ENCODE results near the gene C1QTNF12. TPM values are rescaled to one million over a fixed set of nuclear protein-coding genes. Genes with fewer than 3 reads are reported as not detected.

The C1QTNF12 gene
- total RNA-seq, 4 donors from 2014 or later, result 0.79 to 3.0 (median 1.7) TPM; not detected in 1

DNA sequence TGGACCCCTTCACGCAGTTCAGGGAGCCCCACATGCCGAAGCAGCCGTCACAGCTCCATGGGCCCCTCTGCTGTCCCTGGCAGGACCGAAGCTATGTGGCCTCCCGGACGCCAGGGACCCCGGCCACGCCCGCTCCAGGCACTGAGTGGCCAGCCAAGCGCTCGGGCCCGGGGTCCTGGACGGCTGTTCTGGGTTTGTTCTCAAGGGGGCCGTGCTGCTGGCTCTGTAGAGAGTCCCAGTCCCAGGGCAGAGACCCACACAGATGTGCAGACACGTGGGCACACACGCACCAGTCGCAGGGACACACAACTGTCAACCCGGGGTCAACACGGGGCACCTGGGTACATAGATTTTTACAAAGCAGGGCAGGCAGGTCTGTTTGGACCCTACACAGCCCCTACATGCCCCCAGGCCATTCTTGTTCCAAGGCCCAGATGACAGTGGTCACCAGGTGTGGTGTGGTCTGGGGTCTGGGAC is 7.8 kb downstream of the C1QTNF12 start:
- Histone ChIP-seq H3K36me3 (peaks cover 0 to 17% (median 0%) of the 10 kb centered on the region in 3 donors), H3K4me1 (peaks cover 7 to 52% (median 32%) of the 10 kb centered on the region in 3 donors), H3K27ac (no peak overlapping the region), H3K9me3 (no peaks in the 10 kb centered on the region), H3K4me3 (no peak overlapping the region), H3K27me3 (peaks cover 0 to 58% (median 11%) of the 10 kb centered on the region in 4 donors)
- 60 to 100% methylated on average over 1 of the region's 19 CpGs for WGBS, 2 donors
- intact Hi-C loops (cut with DNase I), result no loop called here
- TF ChIP-seq, protein P1, sequence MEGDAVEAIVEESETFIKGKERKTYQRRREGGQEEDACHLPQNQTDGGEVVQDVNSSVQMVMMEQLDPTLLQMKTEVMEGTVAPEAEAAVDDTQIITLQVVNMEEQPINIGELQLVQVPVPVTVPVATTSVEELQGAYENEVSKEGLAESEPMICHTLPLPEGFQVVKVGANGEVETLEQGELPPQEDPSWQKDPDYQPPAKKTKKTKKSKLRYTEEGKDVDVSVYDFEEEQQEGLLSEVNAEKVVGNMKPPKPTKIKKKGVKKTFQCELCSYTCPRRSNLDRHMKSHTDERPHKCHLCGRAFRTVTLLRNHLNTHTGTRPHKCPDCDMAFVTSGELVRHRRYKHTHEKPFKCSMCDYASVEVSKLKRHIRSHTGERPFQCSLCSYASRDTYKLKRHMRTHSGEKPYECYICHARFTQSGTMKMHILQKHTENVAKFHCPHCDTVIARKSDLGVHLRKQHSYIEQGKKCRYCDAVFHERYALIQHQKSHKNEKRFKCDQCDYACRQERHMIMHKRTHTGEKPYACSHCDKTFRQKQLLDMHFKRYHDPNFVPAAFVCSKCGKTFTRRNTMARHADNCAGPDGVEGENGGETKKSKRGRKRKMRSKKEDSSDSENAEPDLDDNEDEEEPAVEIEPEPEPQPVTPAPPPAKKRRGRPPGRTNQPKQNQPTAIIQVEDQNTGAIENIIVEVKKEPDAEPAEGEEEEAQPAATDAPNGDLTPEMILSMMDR (IDR thresholded peaks at IDR 0.05), result no peak
- TF ChIP-seq POLR2A (IDR thresholded peaks at IDR 0.05), result no peak
- no peak for DNase-seq

DNA sequence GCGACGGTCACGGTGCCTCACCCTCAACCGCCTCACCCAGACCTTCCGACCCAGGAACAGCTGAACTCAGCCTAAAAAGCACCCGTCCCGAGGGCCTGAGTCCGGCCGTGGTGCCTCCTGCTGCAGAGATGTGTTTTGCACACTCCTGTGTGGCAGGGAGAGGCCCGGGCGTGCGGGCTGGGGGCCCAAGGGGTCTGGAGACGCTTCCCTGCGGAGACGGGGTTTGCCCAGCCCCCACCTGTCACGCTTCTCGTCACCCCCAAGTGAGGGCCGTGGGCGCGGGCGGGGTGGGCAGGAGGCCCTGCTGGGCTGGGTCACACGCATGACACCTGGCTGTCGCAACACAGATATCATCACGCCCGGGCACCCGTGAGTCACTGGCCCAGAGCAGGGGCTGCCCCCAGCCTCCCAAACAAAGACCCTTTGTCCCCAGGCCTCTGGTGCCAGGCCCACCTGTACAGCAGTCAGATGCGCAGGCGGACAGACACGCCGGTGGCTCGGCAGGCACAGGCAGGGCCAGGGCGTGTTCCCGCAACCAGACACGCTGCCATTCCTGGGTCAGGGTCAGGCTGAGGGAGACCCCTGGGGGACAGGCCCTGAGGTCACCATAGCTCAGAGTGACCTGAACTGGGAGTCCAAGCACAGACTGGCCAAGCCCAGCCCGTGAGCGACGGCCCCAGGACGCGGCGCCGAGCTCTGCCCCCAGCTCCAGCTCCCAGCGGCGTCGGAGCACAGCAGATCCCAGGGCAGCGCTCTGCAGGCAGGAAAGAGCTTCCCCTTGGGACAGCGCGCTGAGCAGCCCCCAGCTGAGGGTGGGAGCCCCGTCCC is 8.4 kb downstream of the C1QTNF12 start:
- no peak for DNase-seq
- TF ChIP-seq, protein P1 (IDR thresholded peaks at IDR 0.05), result no peak
- no peak for TF ChIP-seq POLR2A (IDR thresholded peaks at IDR 0.05)

DNA sequence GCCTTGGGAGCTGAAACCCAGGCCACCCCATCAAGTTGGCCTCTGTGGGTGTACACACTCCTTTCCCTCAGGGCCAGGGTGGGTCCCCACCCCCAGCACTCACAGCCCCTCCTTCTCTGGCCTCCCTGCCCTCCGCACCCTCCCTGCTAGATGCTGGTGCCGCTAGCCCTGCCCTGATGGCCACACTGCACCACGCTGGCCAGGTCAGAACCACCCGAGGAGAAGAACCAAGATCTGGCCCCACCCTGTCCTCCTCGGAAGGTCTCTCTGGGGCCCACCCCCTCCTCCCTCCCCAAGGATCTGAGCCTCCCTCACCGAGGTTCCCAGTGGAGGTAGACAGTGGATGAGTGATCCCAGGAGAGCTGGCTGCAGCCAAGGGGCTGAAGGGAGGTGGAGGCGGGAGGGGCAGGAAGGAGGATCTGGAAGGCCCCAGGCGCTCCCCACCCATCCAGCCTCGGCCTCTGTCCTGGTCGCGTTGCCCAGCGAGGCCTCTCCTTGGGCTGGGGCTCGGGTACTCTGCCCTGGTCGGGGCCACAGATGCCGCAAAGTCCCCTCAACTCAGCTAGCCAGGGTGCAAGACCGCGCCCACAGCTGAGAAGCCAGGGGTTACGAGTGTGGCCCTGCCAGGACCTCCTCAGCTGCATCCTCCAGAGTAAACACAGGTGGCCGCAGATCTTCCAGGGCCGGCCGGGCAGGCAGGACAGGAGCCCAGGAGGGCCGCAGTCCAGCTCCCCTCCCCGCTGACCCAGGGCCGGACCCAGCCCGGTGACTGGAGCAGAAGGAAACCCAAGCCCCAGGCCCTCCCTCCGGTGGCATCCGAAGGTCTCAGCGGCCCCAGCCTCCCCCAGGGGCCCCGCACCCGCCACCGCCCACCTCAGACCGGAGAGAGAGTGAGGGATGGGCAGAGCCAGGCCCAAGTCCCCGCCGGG is 9.3 kb downstream of the C1QTNF12 start:
- Histone ChIP-seq H3K27me3 (peaks cover 0 to 51% (median 11%) of the 10 kb centered on the region in 4 donors), H3K4me3 (no peak overlapping the region), H3K9me3 (no peaks in the 10 kb centered on the region), H3K27ac (no peak overlapping the region), H3K4me1 (peaks cover 17 to 66% (median 37%) of the 10 kb centered on the region in 3 donors), H3K36me3 (peaks cover 0 to 18% (median 0%) of the 10 kb centered on the region in 3 donors)
- intact Hi-C loops (cut with DNase I), result no loop called here
- no peak for TF ChIP-seq POLR2A (IDR thresholded peaks at IDR 0.05)
- TF ChIP-seq, protein P1 (IDR thresholded peaks at IDR 0.05), result no peak
- WGBS, 2 donors, result 35 to 50% methylated on average over 2 to 4 of the region's 34 CpGs
- no peak for DNase-seq

More for the DNA sequence above, 8.4 kb downstream of the C1QTNF12 start:
- H3K27ac ChIP-seq, result no peak overlapping the region
- no peak overlapping the region for H3K4me3 ChIP-seq
- peaks cover 0 to 52% (median 11%) of the 10 kb centered on the region in 4 donors for H3K27me3 ChIP-seq
- intact Hi-C loops (cut with DNase I), result no loop called here
- no CpG with 5 or more reads among the region's 48 CpGs for WGBS, 2 donors
- H3K4me1 ChIP-seq, result peaks cover 9 to 59% (median 33%) of the 10 kb centered on the region in 3 donors
- H3K36me3 ChIP-seq, result peaks cover 0 to 18% (median 0%) of the 10 kb centered on the region in 3 donors
- no peaks in the 10 kb centered on the region for H3K9me3 ChIP-seq

DNA sequence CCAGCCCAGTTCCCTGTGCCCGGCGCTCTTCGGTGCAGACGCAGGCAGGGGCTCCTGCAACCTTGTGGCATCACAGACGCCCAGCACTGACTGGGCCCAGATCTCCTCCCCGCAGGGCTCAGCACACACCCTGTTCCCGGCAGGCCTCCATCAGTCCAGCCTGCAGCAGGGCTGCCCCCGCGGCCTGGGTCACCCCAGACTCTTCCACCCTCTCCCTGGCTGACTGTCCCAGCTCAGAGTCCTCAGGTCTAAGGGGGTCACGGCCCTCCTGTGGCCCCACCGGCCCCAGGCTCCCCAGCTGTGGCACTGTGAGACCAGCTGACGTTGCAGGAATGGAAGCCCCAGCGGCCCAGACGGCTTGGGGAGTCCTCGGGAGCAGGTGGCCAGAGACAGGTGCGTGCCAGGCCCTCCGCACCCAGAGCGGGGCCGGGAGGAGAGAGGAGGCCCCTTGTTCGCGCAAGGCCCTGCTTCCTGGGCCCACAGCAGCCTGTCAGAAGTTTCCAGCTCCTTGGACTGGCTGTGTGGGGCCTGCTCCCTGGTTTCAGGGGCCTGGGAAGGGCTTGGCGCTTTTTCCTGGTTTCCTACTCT is 10.3 kb downstream of the C1QTNF12 start:
- peaks cover 0 to 49% (median 11%) of the 10 kb centered on the region in 4 donors for H3K27me3 ChIP-seq
- H3K4me1 ChIP-seq, result peaks cover 17 to 66% (median 35%) of the 10 kb centered on the region in 3 donors
- intact Hi-C loops (cut with DNase I), result no loop called here
- H3K4me3 ChIP-seq, result no peak overlapping the region
- 70 to 82% methylated on average over 2 of the region's 22 CpGs for WGBS, 2 donors
- TF ChIP-seq, protein P1 (IDR thresholded peaks at IDR 0.05), result no peak
- H3K27ac ChIP-seq, result no peak overlapping the region
- DNase-seq, result no peak
- H3K9me3 ChIP-seq, result no peaks in the 10 kb centered on the region
- H3K36me3 ChIP-seq, result peaks cover 0 to 18% (median 0%) of the 10 kb centered on the region in 3 donors

All from esophagus squamous epithelium (tissue), 5 donors.